Activated CD8-positive, alpha-beta memory T cell treated with anti-CD3 and anti-CD28 coated beads for 1 hour (primary cell): ENCODE results near the gene CPE.

Source experiments
- DNase-seq, 2 donors: peaks; one replicate each; pipeline ENCODE4 v3.0.0-alpha.2; 2020; ENCODE audit warnings: low read depth in 1 of 2; ENCODE audit errors: extremely low read depth in 1 of 2

Gene CPE

GRCh38 chr4:165505958-165506837, 127.4 kb downstream of the CPE start:
- no peak for DNase-seq

DNA sequence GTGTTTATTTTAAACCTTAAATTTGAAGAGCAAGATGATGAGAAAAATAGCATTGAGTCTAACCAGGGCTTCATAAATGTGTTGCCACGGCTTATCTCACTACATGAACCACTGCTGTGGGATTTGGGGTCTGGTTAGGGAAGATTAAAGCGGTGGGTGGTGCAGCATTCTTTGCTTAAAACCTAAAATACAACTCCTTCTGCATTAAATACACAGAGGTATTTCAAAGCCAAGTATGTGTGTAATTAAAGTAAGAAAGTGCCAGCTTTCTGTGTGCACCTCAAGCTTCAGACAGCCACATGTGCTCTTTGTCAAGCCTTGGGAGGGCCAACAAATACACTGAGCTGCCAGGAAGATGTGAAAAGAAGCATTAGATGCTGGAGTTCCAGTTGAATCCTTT, 128.0 kb downstream of the CPE start:
- no peak for DNase-seq

DNA sequence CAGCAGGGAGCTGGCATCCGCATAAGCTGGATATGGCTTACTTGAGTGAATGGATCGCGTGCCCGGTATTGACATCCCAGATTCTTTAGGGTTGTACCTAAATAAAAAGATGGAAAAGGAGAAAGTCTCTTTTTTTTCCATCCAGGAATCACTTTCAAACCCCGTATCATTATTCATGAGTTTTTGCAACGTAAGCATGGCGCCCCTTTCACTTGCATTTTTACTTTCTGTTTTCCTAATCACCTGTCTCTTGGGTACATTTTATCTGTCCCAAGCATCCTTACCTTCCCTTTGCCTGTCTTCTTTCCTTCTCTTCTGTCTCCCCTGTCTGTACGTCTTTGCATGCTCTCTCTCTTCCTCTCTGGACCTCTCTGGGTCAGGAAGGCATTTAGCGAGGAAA, 128.6 kb downstream of the CPE start:
- no peak for DNase-seq

- DNase-seq = no peak
These were observed 129.7 kb downstream of the CPE start for GRCh38 chr4:165508372-165509120.

- DNase-seq = no peak
These were observed 133.6 kb downstream of the CPE start for GRCh38 chr4:165512424-165512823.

- no peak for DNase-seq
These were observed 135.9 kb downstream of the CPE start for GRCh38 chr4:165514739-165515138.

- DNase-seq = no peak
These were observed 136.4 kb downstream of the CPE start for GRCh38 chr4:165515201-165515600.

- no peak for DNase-seq
These were observed 137.5 kb downstream of the CPE start for GRCh38 chr4:165516281-165516833.

DNA sequence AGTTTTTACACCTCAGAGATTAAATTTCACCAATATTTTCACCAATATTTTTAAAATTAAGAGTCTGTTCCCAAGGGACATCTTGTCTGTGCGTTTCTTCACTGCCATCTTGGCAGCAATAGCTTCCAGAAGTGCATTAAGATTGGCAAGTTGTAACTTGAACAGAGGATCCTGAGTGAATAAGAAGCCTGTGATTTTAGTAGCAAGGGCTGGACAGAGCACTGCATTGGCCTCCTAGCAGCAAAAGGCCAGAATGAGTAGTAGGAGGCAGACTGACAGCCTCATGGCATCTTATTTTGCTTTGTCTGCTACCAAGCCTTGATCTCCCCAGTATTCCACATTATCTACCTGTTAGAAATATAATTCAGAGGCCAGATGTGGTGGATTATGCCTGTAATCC, 138.4 kb downstream of the CPE start:
- DNase-seq = no peak

DNA sequence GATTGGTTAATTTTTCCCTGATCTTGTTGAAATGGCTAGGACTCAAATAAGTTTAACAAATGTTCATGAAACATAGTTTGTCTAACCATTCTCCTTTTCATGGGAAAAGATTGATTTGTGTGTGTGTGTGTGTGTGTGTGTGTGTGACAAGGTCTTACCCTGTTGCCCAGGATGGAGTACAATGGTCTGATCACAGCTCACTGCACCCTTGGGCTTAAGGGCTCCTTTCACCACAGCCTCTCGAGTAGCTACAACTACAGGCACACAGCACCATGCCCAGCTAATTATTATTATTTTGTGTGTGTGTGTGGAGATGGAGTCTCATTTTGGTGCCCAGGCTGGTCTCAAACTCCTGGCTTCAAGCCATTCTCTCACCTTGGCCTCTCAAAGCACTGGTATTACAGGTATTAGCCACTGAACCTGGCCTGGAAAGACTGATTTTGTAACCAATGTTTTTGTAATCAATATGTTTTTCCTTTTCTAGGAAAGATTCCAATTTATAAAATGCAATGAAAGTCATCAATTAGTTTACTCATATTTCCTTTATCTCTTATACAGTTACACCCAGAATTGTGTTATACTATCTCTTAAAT, 139.3 kb downstream of the CPE start:
- DNase-seq = no peak

GRCh38 chr4:165518686-165519085, 139.9 kb downstream of the CPE start:
- no peak for DNase-seq

DNA sequence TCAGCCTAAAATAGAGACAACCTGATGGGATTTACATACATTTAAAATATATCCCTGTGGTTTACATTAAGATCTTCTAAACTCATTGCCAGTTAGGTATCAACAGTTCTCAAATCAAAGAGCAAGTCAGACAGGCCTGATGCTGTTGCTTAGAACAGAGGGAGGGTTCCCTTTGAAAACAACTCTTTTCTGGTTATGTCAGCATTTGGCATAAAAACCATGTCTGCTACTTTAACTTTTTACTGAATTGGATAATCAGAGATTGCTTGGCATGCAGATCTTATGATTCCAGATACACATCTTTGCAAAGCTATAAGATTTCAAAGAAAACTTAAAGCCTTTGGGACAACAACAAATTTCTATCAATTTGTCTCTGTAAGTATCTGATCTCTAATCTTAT, 140.8 kb downstream of the CPE start:
- DNase-seq = no peak

- no peak for DNase-seq
These were observed 141.3 kb downstream of the CPE start for GRCh38 chr4:165520086-165520485.

DNA sequence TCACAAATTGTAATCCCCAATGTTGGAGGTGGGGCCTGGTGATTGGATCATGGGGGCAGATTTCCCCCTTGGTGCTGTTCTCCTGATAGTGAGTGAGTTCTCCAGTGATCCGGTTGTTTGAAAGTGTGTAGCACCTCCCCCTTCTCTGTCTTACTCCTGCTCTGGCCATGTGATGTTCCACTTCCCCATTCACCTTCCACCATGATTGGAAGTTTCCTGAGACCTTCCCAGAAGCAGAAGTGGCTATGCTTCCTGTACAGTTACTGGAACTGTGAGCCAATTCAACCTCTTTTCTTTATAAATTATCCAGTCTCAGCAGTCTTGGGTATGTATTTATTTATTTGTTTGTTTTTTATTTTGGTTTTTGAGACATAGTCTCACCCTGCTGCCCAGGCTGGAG, 143.2 kb downstream of the CPE start:
- no peak for DNase-seq

- DNase-seq = no peak
These were observed 145.9 kb downstream of the CPE start for GRCh38 chr4:165524532-165525190.

DNA sequence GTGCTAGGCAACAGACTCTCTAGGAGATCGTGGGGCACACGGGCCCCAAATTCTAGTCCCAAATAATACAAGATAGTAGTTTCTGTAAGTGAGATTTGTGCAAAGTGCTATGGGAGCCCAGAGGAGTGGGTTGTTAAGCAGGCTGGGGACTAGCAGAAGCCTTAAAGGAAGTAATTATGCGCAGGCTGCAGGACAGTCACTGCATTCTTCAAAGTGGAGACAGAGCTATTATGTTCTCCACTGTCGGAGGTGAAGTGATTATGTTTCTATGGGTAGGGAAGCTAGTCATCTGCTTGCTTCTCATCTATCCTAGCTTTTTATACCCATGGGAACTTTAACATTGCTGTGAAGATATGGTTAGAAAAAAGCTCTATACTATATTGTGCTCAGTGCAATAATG, 154.2 kb downstream of the CPE start:
- DNase-seq = no peak

GRCh38 chr4:165537028-165537648, 158.3 kb downstream of the CPE start:
- DNase-seq = no peak

GRCh38 chr4:165539801-165540200, 161.0 kb downstream of the CPE start:
- DNase-seq = no peak

DNA sequence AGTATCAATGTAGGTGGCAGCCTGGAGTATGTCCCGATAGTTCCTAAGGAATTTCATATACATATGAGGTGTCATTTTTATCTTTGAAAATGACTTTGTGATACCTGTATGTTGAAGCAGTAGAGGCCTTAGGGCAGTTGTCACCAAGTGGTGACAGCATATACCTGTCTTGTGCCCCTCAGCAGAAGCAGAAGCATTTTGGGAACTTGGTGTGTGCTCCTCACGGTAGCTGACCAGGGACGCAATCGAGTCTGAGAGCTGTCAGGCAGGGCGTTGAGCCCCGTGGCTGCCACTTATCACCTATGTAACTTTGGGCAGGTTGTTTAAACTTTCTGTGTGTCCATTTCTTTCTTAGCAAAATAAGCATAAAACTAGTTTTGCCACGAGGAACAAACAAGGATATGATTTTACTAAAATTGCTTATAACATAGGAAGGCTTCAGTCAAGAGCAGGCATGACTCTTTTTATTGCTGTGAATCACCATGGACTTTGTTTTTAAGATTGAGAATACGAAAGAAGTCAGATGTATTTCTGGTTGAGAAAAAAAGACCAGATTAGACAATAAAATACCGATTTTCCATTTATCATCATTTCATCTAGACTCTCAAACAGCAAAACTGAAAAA, 161.5 kb downstream of the CPE start:
- DNase-seq = no peak

- no peak for DNase-seq
These were observed 163.1 kb downstream of the CPE start for GRCh38 chr4:165541851-165542459.
